HepG2 (cell line): ENCODE data around the gene CXCR5. TPM values are rescaled to one million over a fixed set of nuclear protein-coding genes. Genes with fewer than 3 reads are reported as not detected.

Experiments used
- ASH2L ChIP-seq: fragments of 300-600, 200-600 bp; sonication (generic); IDR thresholded peaks from 2 replicates; pipeline ENCODE4 v1.7.0; 2017; ENCODE audit warnings: low read depth, mild to moderate bottlenecking, moderate library complexity, mixed read lengths, low read length; ENCODE audit not compliant: insufficient read length
- FOSL2 ChIP-seq: sonication (generic); formaldehyde crosslinking; IDR thresholded peaks from 2 replicates; pipeline ENCODE4 v1.4.0; 2020; ENCODE audit warnings: missing genetic modification reagents
- JUND ChIP-seq: sonication (generic); formaldehyde crosslinking; IDR thresholded peaks from 2 replicates; pipeline ENCODE4 v1.8.0; 2022; ENCODE audit warnings: mild to moderate bottlenecking, missing genetic modification reagents
- KAT2B ChIP-seq: fragments of 150-350 bp; IDR thresholded peaks from 2 replicates; pipeline ENCODE4 v1.6.1; 2014; ENCODE audit warnings: low read depth, low read length, borderline replicate concordance
- PAWR ChIP-seq: sonication (generic); formaldehyde crosslinking; IDR thresholded peaks from 2 replicates; pipeline ENCODE4 v1.4.0; 2020; ENCODE audit warnings: missing genetic modification reagents, mild to moderate bottlenecking, borderline replicate concordance
- RFX5 ChIP-seq: IDR thresholded peaks from 2 replicates; pipeline ENCODE4 v1.6.1; 2011; ENCODE audit warnings: low read depth, low read length, improper control_type of control experiment
- RNF2 ChIP-seq: fragments of 450-650 bp; conservative IDR thresholded peaks from 2 replicates; pipeline ENCODE4 v1.6.1; 2016; ENCODE audit warnings: low read depth
- RXRB ChIP-seq: IDR thresholded peaks from 2 replicates; pipeline ENCODE4 v1.6.1; 2016; ENCODE audit warnings: borderline replicate concordance, missing genetic modification reagents, missing compliant biosample characterization
- TCF12 ChIP-seq, 2 experiments: fragments of 450-650 bp in 1 of 2; sonication (generic) in 1 of 2; formaldehyde crosslinking in 1 of 2; IDR thresholded peaks; 2 replicates each; pipeline versions ENCODE4 v1.6.1 to v1.8.0; 2017 to 2022; ENCODE audit warnings: antibody characterized with exemption in 1 of 2, mild to moderate bottlenecking in 1 of 2, missing genetic modification reagents in 1 of 2, moderate library complexity in 1 of 2
- TEAD3 ChIP-seq: optimal IDR thresholded peaks from 2 replicates; pipeline ENCODE3; 2016; ENCODE audit warnings: borderline replicate concordance
- TOE1 ChIP-seq: sonication (generic); formaldehyde crosslinking; IDR thresholded peaks from 2 replicates; pipeline ENCODE4 v1.4.0; 2020; ENCODE audit warnings: mild to moderate bottlenecking, missing genetic modification reagents
- ZNF44 ChIP-seq: sonication (generic); formaldehyde crosslinking; IDR thresholded peaks from 2 replicates; pipeline ENCODE4 v1.5.1; 2020; ENCODE audit warnings: mild to moderate bottlenecking, missing genetic modification reagents
- ZNF577 ChIP-seq: sonication (generic); formaldehyde crosslinking; IDR thresholded peaks from 2 replicates; pipeline ENCODE4 v1.4.0; 2020; ENCODE audit warnings: mild to moderate bottlenecking, low read depth, missing genetic modification reagents, borderline replicate concordance
- ZNF746 ChIP-seq: sonication (generic); formaldehyde crosslinking; IDR thresholded peaks from 2 replicates; pipeline ENCODE4 v1.8.0; 2022; ENCODE audit warnings: mild to moderate bottlenecking, missing genetic modification reagents
- ZNF772 ChIP-seq: sonication (generic); formaldehyde crosslinking; IDR thresholded peaks from 2 replicates; pipeline ENCODE4 v1.5.0; 2020; ENCODE audit warnings: mild to moderate bottlenecking, missing genetic modification reagents
- ZNF878 ChIP-seq: sonication (generic); formaldehyde crosslinking; IDR thresholded peaks from 2 replicates; pipeline ENCODE4 v1.8.1; 2023; ENCODE audit warnings: mild to moderate bottlenecking, missing genetic modification reagents, moderate library complexity
- ZSCAN12 ChIP-seq: sonication (generic); formaldehyde crosslinking; IDR thresholded peaks from 2 replicates; pipeline ENCODE4 v1.9.0; 2021; ENCODE audit warnings: mild to moderate bottlenecking, missing genetic modification reagents
- ZSCAN30 ChIP-seq: sonication (generic); formaldehyde crosslinking; IDR thresholded peaks from 2 replicates; pipeline ENCODE4 v1.5.0; 2020; ENCODE audit warnings: mild to moderate bottlenecking, missing genetic modification reagents
- polyA plus RNA-seq, 8 experiments: library from polyadenylated mRNA; depleted of rRNA in 3 of 8; stranded (reverse) in 7 of 8; unstranded in 1 of 8; fragments of >200 nt; fragmentation: Illumina TruSeq in 4 of 8; extraction: Trizol in 4 of 8; gene quantifications; 2 replicates each; pipeline versions ENCODE4 v1.2.1 to v1.2.3, GENCODE V29; 2011 to 2016; ENCODE audit warnings: low read depth in 4 of 8, missing spikeins in 1 of 8, mixed read lengths in 1 of 8; ENCODE audit not compliant: insufficient read depth in 1 of 8
- total RNA-seq, 5 experiments: library from RNA; depleted of rRNA; stranded (reverse); fragments of >200 nt; fragmentation: Illumina TruSeq; extraction: Trizol; gene quantifications; 2 replicates each; pipeline ENCODE4 v1.2.3, GENCODE V29; 2016; ENCODE audit warnings: low read depth in 1 of 5
- TF ChIP-seq, protein P1 (sequence below): IDR thresholded peaks from 2 replicates; pipeline ENCODE4 v1.6.1; 2016; ENCODE audit warnings: low read depth, control low read depth
- TF ChIP-seq, protein P2 (sequence below): sonication (generic); formaldehyde crosslinking; IDR thresholded peaks from 2 replicates; pipeline ENCODE4 v1.8.1; 2023; ENCODE audit warnings: missing genetic modification reagents, inconsistent platforms, borderline replicate concordance
- TF ChIP-seq, protein P3 (sequence below): sonication (generic); formaldehyde crosslinking; IDR thresholded peaks from 2 replicates; pipeline ENCODE4 v1.4.0; 2020; ENCODE audit warnings: missing genetic modification reagents
- TF ChIP-seq, protein P4 (sequence below): sonication (generic); formaldehyde crosslinking; IDR thresholded peaks from 2 replicates; pipeline ENCODE4 v1.4.0; 2020; ENCODE audit warnings: missing genetic modification reagents
- TF ChIP-seq, protein P5 (sequence below): IDR thresholded peaks from 2 replicates; pipeline ENCODE4 v1.6.1; 2016; ENCODE audit warnings: mild to moderate bottlenecking
- TF ChIP-seq, protein P6 (sequence below): IDR thresholded peaks from 2 replicates; pipeline ENCODE4 v1.6.1; 2016; ENCODE audit warnings: low read depth, borderline replicate concordance

Gene CXCR5
- total and polyA plus RNA-seq, 2 of the 13 experiments (the other 11 are each of a cell fraction or from before 2014, with no cell fraction given) = not detected

DNA sequence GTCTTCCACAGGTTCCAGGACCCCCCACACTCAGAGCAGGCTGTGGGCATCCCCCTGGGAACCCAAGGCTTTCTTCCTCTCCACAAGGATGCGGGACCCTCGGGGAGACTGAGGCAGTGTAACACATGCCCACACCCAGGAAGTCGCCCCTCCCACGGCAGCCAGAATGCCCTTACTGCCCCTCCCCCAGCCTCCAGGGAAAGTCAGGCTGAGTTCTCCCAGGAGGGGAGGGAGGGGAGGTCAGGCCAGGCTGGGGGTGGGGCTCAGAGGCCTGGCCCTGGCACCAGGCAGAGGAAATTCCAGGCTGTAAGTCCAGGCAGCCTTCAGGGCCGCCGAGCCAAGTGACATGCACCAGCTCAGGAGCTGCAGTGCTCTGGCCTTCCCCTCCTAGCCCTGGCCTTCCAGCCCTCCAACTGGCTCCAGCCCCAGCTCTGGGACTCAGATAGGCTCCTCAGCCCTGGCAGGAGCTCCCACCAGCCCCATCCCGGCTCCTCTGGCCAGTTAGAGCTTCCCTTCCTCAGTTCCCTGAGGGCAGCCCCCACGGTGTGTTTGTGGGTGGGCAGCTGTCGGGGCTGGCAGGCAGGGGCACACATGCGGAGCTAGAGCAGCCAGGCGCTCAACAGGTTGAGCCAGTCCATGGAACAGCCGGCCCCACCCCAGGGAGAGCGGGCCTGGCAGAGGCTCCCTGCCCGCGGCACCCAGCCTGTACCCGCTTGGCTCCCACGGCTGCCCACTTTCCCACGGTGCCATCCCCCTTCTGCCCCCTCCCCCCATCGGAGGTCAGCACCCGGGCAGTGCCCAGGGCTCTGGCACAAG is 38.4 kb downstream of the CXCR5 start (continued):
- TF ChIP-seq, protein P1, sequence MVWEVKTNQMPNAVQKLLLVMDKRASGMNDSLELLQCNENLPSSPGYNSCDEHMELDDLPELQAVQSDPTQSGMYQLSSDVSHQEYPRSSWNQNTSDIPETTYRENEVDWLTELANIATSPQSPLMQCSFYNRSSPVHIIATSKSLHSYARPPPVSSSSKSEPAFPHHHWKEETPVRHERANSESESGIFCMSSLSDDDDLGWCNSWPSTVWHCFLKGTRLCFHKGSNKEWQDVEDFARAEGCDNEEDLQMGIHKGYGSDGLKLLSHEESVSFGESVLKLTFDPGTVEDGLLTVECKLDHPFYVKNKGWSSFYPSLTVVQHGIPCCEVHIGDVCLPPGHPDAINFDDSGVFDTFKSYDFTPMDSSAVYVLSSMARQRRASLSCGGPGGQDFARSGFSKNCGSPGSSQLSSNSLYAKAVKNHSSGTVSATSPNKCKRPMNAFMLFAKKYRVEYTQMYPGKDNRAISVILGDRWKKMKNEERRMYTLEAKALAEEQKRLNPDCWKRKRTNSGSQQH (CRISPR knock-in tag) = no peak
- TF ChIP-seq FOSL2 (CRISPR knock-in tag) (peak; percentile 55), RNF2 (no peak), RFX5 (no peak), ZNF878 (no peak), TEAD3 (CRISPR knock-in tag) (peak; percentile 77), TOE1 (CRISPR knock-in tag) (no peak), TCF12 (IDR thresholded peaks at IDR 0.05) (no peak), TCF12 (CRISPR knock-in tag; IDR thresholded peaks at IDR 0.05) (no peak), ZSCAN12 (CRISPR knock-in tag) (no peak), ASH2L (no peak), KAT2B (no peak), ZNF772 (CRISPR knock-in tag) (no peak), RXRB (CRISPR knock-in tag) (peak; percentile 39; the same call in 1 of the 2 replicates), PAWR (no peak), ZNF577 (CRISPR knock-in tag) (no peak), ZNF44 (CRISPR knock-in tag) (no peak), ZNF746 (peak; percentile 60; the same call in 1 of the 2 replicates), ZSCAN30 (CRISPR knock-in tag) (no peak), JUND (no peak)
- TF ChIP-seq, protein P2, sequence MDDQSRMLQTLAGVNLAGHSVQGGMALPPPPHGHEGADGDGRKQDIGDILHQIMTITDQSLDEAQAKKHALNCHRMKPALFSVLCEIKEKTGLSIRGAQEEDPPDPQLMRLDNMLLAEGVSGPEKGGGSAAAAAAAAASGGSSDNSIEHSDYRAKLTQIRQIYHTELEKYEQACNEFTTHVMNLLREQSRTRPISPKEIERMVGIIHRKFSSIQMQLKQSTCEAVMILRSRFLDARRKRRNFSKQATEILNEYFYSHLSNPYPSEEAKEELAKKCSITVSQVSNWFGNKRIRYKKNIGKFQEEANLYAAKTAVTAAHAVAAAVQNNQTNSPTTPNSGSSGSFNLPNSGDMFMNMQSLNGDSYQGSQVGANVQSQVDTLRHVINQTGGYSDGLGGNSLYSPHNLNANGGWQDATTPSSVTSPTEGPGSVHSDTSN = no peak
- TF ChIP-seq, protein P3, sequence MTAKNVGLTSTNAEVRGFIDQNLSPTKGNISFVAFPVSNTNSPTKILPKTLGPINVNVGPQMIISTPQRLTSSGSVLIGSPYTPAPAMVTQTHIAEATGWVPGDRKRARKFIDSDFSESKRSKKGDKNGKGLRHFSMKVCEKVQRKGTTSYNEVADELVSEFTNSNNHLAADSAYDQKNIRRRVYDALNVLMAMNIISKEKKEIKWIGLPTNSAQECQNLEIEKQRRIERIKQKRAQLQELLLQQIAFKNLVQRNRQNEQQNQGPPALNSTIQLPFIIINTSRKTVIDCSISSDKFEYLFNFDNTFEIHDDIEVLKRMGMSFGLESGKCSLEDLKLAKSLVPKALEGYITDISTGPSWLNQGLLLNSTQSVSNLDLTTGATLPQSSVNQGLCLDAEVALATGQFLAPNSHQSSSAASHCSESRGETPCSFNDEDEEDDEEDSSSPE (CRISPR knock-in tag) = no peak
- TF ChIP-seq, protein P4, sequence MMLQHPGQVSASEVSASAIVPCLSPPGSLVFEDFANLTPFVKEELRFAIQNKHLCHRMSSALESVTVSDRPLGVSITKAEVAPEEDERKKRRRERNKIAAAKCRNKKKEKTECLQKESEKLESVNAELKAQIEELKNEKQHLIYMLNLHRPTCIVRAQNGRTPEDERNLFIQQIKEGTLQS = no peak
- TF ChIP-seq, protein P5, sequence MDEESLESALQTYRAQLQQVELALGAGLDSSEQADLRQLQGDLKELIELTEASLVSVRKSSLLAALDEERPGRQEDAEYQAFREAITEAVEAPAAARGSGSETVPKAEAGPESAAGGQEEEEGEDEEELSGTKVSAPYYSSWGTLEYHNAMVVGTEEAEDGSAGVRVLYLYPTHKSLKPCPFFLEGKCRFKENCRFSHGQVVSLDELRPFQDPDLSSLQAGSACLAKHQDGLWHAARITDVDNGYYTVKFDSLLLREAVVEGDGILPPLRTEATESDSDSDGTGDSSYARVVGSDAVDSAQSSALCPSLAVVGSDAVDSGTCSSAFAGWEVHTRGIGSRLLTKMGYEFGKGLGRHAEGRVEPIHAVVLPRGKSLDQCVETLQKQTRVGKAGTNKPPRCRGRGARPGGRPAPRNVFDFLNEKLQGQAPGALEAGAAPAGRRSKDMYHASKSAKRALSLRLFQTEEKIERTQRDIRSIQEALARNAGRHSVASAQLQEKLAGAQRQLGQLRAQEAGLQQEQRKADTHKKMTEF (CRISPR knock-in tag) = 0 out of 2 replicates have a peak, but pooled peaks have one; percentile 46
- TF ChIP-seq, protein P6, sequence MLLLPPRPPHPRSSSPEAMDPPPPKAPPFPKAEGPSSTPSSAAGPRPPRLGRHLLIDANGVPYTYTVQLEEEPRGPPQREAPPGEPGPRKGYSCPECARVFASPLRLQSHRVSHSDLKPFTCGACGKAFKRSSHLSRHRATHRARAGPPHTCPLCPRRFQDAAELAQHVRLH = no peak
